Fibroblast of skin of back (primary cell): Measurements from ENCODE around the gene PSKH1.
A peak's percentile ranks its signal among the peaks of the same experiment; 100 is the strongest.

Experiments
- DNase-seq: peaks from one replicate; pipeline ENCODE4 v3.0.0-alpha.2; 2013

PSKH1 gene

DNA sequence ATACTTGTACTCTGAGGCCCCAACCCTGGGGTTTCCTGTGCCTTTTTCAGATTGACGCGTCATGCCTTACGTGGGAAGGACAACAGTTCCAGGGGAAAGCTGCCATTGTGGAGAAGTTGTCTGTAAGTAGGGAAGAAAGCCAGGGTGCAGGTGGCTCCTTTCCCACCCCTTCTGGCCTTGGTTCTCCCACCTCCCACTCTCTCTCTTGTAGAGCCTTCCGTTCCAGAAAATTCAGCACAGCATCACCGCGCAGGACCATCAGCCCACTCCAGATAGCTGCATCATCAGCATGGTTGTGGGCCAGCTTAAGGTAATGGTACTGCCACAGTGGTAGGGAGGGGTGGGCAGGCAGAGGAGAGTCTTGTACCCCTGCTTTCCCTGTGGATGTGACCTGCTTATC, 24.8 kb upstream of the PSKH1 start:
- no peak for DNase-seq

DNA sequence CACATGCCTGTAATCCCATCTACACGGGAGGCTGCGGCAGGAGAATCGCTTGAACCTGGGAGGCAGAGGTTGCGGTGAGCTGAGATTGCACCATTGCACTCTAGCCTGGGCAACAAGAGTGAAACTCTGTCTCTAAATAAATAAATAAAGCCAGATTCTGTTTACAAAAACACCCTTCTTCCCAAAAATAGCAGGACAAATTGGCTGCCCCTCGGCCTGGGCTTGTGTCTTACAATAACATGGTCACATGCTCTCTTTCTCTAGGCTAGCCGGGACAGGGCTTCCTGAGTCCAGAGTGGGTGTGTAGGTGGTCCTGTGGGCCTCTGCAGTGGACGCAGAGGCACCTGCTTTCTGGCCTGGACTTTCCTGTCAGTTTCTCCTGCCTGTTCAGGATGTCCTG, 23.4 kb upstream of the PSKH1 start:
- DNase-seq: no peak

- DNase-seq: no peak
Measured at GRCh38 chr16:67871256-67871655, 21.8 kb upstream of the PSKH1 start.

- no peak for DNase-seq
Measured at GRCh38 chr16:67872131-67872630, 20.9 kb upstream of the PSKH1 start.

- DNase-seq: peak; percentile 78
Measured at GRCh38 chr16:67872631-67873434, 20.2 kb upstream of the PSKH1 start, which contains the start of gene EDC4. EDC4 (plus strand) TSS chr16:67873052; CDS start chr16:67873262, 210 bp downstream.

GRCh38 chr16:67873435-67874370, 19.4 kb upstream of the PSKH1 start:
- DNase-seq: no peak

- DNase-seq: no peak
Measured at GRCh38 chr16:67874372-67874771, 18.7 kb upstream of the PSKH1 start.

DNA sequence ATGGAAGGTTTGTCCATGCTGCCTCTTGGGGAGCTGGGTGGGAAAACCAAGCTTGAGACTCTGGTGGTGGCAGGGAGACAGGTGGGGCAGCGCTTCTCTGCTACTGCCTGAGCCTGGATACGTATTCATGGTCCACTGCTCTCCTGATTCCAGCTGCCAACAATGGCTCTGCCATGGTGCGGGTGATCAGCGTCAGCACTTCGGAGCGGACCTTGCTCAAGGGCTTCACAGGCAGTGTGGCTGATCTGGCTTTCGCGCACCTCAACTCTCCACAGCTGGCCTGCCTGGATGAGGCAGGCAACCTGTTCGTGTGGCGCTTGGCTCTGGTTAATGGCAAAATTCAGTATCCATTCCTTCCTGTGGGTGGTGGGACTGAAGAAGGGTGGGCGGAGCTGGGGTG, 16.0 kb upstream of the PSKH1 start:
- DNase-seq: no peak

- no peak for DNase-seq
Measured at GRCh38 chr16:67878232-67878631, 14.8 kb upstream of the PSKH1 start.

DNA sequence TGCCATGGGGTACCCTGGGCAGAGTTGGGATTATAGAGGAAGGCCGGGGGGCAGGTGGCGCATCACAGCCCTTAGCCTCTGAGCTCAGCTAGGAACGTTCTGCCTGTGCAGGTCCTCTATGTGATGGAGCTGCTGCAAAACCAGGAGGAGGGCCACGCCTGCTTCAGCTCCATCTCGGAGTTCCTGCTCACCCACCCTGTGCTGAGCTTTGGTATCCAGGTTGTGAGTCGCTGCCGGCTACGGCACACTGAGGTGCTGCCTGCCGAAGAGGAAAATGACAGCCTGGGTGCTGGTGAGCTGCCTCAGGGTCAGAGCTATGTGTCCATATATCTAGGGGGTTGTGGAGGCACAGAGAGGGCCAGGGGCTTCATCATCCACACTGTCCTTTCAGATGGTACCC, 14.2 kb upstream of the PSKH1 start:
- DNase-seq: no peak

DNA sequence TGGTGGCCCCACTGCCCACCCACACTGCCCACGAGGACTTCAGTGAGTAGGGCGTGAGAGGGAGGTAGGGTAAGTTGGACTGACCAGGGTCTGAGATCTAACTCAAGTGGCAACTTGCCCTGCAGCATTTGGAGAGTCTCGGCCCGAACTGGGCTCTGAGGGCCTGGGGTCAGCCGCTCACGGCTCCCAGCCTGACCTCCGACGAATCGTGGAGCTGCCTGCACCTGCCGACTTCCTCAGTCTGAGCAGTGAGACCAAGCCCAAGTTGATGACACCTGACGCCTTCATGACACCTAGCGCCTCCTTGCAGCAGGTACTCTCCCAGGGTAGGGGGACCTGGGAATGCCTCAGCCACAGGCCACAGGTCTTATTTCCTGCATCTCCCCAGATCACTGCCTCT, 13.6 kb upstream of the PSKH1 start:
- no peak for DNase-seq

GRCh38 chr16:67879936-67880335, 13.1 kb upstream of the PSKH1 start:
- no peak for DNase-seq

DNA sequence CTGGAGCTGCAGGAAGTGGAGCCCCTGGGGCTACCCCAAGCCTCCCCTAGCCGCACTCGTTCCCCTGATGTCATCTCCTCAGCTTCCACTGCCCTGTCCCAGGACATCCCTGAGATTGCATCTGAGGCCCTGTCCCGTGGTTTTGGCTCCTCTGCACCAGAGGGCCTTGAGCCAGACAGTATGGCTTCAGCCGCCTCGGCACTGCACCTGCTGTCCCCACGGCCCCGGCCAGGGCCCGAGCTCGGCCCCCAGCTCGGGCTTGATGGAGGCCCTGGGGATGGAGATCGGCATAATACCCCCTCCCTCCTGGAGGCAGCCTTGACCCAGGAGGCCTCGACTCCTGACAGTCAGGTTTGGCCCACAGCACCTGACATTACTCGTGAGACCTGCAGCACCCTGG, 12.5 kb upstream of the PSKH1 start:
- no peak for DNase-seq

DNA sequence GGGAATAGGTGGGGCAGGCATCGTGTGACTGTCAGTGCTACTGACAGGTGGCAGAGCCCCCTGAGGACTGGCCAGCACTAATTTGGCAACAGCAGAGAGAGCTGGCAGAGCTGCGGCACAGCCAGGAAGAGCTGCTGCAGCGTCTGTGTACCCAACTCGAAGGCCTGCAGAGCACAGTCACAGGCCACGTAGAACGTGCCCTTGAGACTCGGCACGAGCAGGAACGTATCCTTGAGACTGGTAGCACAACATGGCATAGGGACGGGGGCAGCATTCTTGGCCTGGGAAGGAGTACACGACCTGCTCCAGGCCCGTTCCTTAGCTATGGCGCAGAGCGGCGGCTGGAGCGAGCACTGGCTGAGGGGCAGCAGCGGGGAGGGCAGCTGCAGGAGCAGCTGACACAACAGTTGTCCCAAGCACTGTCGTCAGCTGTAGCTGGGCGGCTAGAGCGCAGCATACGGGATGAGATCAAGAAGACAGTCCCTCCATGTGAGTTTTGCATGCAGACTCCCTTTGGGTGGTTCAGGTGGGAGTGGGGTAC, 11.4 kb upstream of the PSKH1 start:
- no peak for DNase-seq

DNA sequence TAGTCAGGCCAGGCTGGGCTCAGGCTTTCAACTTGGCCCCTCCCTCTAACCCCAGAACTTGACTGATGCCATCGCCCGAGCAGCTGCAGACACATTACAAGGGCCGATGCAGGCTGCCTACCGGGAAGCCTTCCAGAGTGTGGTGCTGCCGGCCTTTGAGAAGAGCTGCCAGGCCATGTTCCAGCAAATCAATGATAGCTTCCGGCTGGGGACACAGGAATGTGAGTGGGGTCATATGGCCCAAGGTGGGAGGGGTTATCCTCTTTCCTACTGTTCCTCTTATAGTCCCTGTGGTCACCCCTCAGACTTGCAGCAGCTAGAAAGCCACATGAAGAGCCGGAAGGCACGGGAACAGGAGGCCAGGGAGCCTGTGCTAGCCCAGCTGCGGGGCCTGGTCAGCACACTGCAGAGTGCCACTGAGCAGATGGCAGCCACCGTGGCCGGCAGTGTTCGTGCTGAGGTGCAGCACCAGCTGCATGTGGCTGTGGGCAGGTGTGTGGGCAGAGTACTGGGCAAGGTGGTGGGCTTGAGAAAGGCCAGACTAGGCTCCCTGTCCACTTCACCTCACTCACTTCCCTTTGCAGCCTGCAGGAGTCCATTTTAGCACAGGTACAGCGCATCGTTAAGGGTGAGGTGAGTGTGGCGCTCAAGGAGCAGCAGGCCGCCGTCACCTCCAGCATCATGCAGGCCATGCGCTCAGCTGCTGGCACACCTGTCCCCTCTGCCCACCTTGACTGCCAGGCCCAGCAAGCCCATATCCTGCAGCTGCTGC, 10.5 kb upstream of the PSKH1 start:
- DNase-seq: no peak

GRCh38 chr16:67883146-67883871, 9.7 kb upstream of the PSKH1 start:
- DNase-seq: no peak

GRCh38 chr16:67883872-67884261, 9.2 kb upstream of the PSKH1 start:
- peak; percentile 32 for DNase-seq

GRCh38 chr16:67884684-67885083, 8.4 kb upstream of the PSKH1 start, which contains the start of gene NRN1L:
NRN1L (plus strand) TSS chr16:67884885; CDS start chr16:67884904, 19 bp downstream.
- DNase-seq: peak; percentile 88

- DNase-seq: no peak
Measured at GRCh38 chr16:67885545-67885944, 7.5 kb upstream of the PSKH1 start.

GRCh38 chr16:67885976-67886375, 7.1 kb upstream of the PSKH1 start:
- no peak for DNase-seq

GRCh38 chr16:67886387-67886786, 6.7 kb upstream of the PSKH1 start:
- DNase-seq: no peak

DNA sequence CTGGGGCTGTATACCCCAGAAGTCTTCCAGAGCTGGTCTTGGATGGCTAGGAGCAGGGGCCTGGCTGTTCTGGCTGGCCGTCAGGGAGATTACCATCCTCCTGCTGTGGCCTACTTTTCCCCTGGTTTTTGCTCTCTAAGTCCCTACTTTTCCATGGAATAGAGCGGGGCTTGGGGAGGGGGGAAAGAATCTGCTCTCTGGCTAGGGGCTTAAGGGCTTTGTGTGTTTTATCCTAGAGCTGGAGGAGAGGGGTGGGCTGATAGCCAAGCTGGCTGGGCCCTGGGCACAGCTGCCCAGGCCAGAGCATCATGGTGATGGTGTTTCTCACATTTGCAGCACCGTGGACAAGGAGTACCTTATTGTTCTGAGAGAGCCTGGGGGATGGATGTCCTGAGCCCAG, 4.7 kb upstream of the PSKH1 start:
- no peak for DNase-seq
